K562 (cell line): Measurements from ENCODE around the gene VTCN1. TPM values are rescaled to one million over a fixed set of nuclear protein-coding genes. Genes with fewer than 3 reads are reported as not detected.

Experiments used
- ATAC-seq: fragments of 200-7000 bp; cut with Tn5 transposase; 3 replicates; pipeline ENCODE4 v1.9.1; 2020; ENCODE audit warnings: moderate library complexity
- BruUV-seq: library from RNA; stranded (reverse); fragments of 400-500 nt; replicated peaks from 2 replicates; lab custom pipeline; 2021; lab: Mats Ljungman, UMichigan
- CTCF ChIA-PET: fragments of 300-600 bp; formaldehyde crosslinking; extraction: SDS; loops from one replicate; lab custom pipeline; 2021; ENCODE audit warnings: low intra/inter-chr PET ratio; lab: Yijun Ruan, JAX
- POLR2A ChIA-PET: fragments of 300-600, 350-650 bp; sonication (Branson Sonifier 250); formaldehyde crosslinking; extraction: SDS; loops from one replicate; lab custom pipeline; 2021; ENCODE audit warnings: antibody characterized with exemption, inconsistent platforms; lab: Yijun Ruan, JAX
- DNase-seq, 4 experiments: peaks; one replicate each; pipeline versions ENCODE4 v3.0.0 to v3.0.0-alpha.2; 2011 to 2018; ENCODE audit warnings: low spot score in 3 of 4, mixed read lengths in 3 of 4; ENCODE audit errors: extremely low read depth in 1 of 4
- FAIRE-seq: peaks from 2 replicates; lab custom pipeline; 2011; peaks lifted over from hg19 to GRCh38; lab: Jason Lieb, UNC
- H2AFZ ChIP-seq: 2 replicates; pipeline ENCODE4 v1.6.0; 2011; ENCODE audit warnings: low read depth, low read length, control low read depth, inconsistent platforms
- H3K27ac ChIP-seq: fragments of 200-600 bp; 3 replicates; pipeline ENCODE4 v1.8.0; 2011; ENCODE audit warnings: low read depth, mild to moderate bottlenecking, control low read depth, inconsistent platforms, low read length, moderate library complexity, mixed read lengths; ENCODE audit errors: extremely low read depth
- H3K27me3 ChIP-seq, 2 experiments: fragments of 300-600 bp in 1 of 2; 2 replicates in 1 of 2; 3 replicates in 1 of 2; pipeline versions ENCODE4 v1.6.0 to v1.8.0; 2011; ENCODE audit warnings: inconsistent platforms in 2 of 2, low read length in 2 of 2, mild to moderate bottlenecking in 1 of 2, mixed read lengths in 1 of 2, moderate library complexity in 1 of 2; ENCODE audit not compliant: control insufficient read depth in 2 of 2, insufficient read depth in 2 of 2
- H3K36me3 ChIP-seq: fragments of 300-600 bp; 3 replicates; pipeline ENCODE4 v1.8.0; 2011; ENCODE audit warnings: mild to moderate bottlenecking, low read length, inconsistent platforms; ENCODE audit not compliant: control insufficient read depth, insufficient read depth
- H3K4me1 ChIP-seq, 2 experiments: fragments of 200-600 bp in 1 of 2; replicated peaks in 1 of 2; 2 replicates in 1 of 2; 3 replicates in 1 of 2; pipeline versions ENCODE4 v1.5.1 to v1.8.0; 2011; ENCODE audit warnings: inconsistent platforms in 2 of 2, low read length in 2 of 2, mild to moderate bottlenecking in 1 of 2, mixed read lengths in 1 of 2, moderate library complexity in 1 of 2; ENCODE audit not compliant: control insufficient read depth in 2 of 2, insufficient read depth in 2 of 2
- H3K4me2 ChIP-seq: 2 replicates; pipeline ENCODE4 v1.6.1; 2011; ENCODE audit warnings: low read length, control low read depth, inconsistent platforms, mixed read lengths; ENCODE audit not compliant: insufficient read depth
- H3K4me3 ChIP-seq: fragments of 200-600 bp; sonication (generic), shearing (Covaris generic); 2 replicates; pipeline ENCODE4 v1.5.1; 2016; ENCODE audit warnings: control low read depth, inconsistent platforms
- H3K79me2 ChIP-seq: fragments of 200-600 bp; 3 replicates; pipeline ENCODE4 v1.8.0; 2011; ENCODE audit warnings: low read length, inconsistent platforms; ENCODE audit not compliant: control insufficient read depth, insufficient read depth
- H3K9ac ChIP-seq, 2 experiments: 2 replicates each; pipeline versions ENCODE4 v1.6.0 to v1.6.1; 2011; ENCODE audit warnings: low read depth in 2 of 2, low read length in 2 of 2, control low read depth in 1 of 2, inconsistent platforms in 1 of 2, mild to moderate bottlenecking in 1 of 2, mixed read lengths in 1 of 2; ENCODE audit not compliant: insufficient read depth in 1 of 2
- H3K9me1 ChIP-seq: one replicate; pipeline ENCODE4 v1.6.0; 2011; ENCODE audit warnings: inconsistent platforms, mild to moderate bottlenecking, low read length, moderate library complexity; ENCODE audit not compliant: control insufficient read depth, insufficient read depth
- H3K9me3 ChIP-seq: replicated peaks from 2 replicates; pipeline ENCODE4 v1.5.1; 2011; ENCODE audit warnings: low read depth, low read length, inconsistent platforms; ENCODE audit not compliant: control insufficient read depth, insufficient read depth
- H4K20me1 ChIP-seq: replicated peaks from 2 replicates; pipeline ENCODE4 v1.6.1; 2011; ENCODE audit warnings: low read length, inconsistent platforms, mixed read lengths; ENCODE audit not compliant: control insufficient read depth, insufficient read depth
- BRD9 ChIP-seq: fragments of 450-650 bp; IDR thresholded peaks from 2 replicates; pipeline ENCODE4 v1.6.1; 2018; ENCODE audit warnings: low read depth; ENCODE audit not compliant: partially characterized antibody
- EHMT2 ChIP-seq: fragments of 450-650 bp; IDR thresholded peaks from 2 replicates; pipeline ENCODE4 v1.6.1; 2018; ENCODE audit warnings: antibody characterized with exemption
- ELF4 ChIP-seq: fragments of 450-650 bp; formaldehyde crosslinking; IDR thresholded peaks from 2 replicates; pipeline ENCODE4 v1.4.0; 2022; ENCODE audit warnings: missing genetic modification characterization
- HNRNPH1 ChIP-seq: fragments of 200-400 bp; formaldehyde crosslinking; optimal IDR thresholded peaks from 2 replicates; pipeline ENCODE3; 2017; ENCODE audit warnings: low read depth, mild to moderate bottlenecking, low read length, moderate library complexity
- KAT2B ChIP-seq: IDR thresholded peaks from one replicate; pipeline ENCODE4 v1.6.1; 2012; ENCODE audit warnings: low read depth, mild to moderate bottlenecking, control low read depth, inconsistent platforms, low read length, moderate library complexity
- MECOM ChIP-seq: fragments of 250-450 bp; sonication (Bioruptor Pico); IDR thresholded peaks from 2 replicates; pipeline ENCODE4 v1.8.0; 2022; ENCODE audit warnings: inconsistent platforms
- MTA3 ChIP-seq: fragments of 450-650 bp; formaldehyde crosslinking; IDR thresholded peaks from 2 replicates; pipeline ENCODE4 v1.6.1; 2017; ENCODE audit warnings: mild to moderate bottlenecking, borderline replicate concordance
- SIN3B ChIP-seq: fragments of 450-650 bp; IDR thresholded peaks from 2 replicates; pipeline ENCODE4 v1.6.1; 2017; ENCODE audit warnings: low read depth, mild to moderate bottlenecking, moderate library complexity
- SMARCE1 ChIP-seq: fragments of 450-650 bp; IDR thresholded peaks from 2 replicates; pipeline ENCODE4 v1.7.1; 2016; ENCODE audit warnings: mild to moderate bottlenecking
- SNIP1 ChIP-seq: fragments of 450-650 bp; IDR thresholded peaks from 2 replicates; pipeline ENCODE4 v1.7.1; 2017; ENCODE audit warnings: low read depth, mild to moderate bottlenecking
- SREBF2 ChIP-seq: sonication (generic); formaldehyde crosslinking; IDR thresholded peaks from 2 replicates; pipeline ENCODE4 v1.4.0; 2020; ENCODE audit warnings: mild to moderate bottlenecking, missing genetic modification reagents
- ZBTB33 ChIP-seq: sonication (generic); formaldehyde crosslinking; IDR thresholded peaks from 2 replicates; pipeline ENCODE4 v1.8.1; 2023; ENCODE audit warnings: mild to moderate bottlenecking, missing genetic modification reagents
- ZNF436 ChIP-seq: fragments of 250-450, 450-650 bp; sonication (Bioruptor Pico); formaldehyde crosslinking; IDR thresholded peaks from 2 replicates; pipeline ENCODE4 v1.7.0; 2020; ENCODE audit warnings: mild to moderate bottlenecking
- WGBS: fragments of 100-300 bp; shearing (Covaris generic); methylation state at CpG from one replicate; pipeline ENCODE4 v1.1.6; 2016; ENCODE audit warnings: low coverage, mixed read lengths; ENCODE audit not compliant: insufficient coverage; ENCODE audit errors: missing lambda C conversion rate; 5-methylcytosine and 5-hydroxymethylcytosine counted together
- in situ Hi-C: fragments of 300-500 bp; cut with MboI; formaldehyde crosslinking; loops from 4 replicates; pipeline ENCODE4 v1.15.0; 2018; ENCODE audit warnings: inconsistent platforms, mixed read lengths
- intact Hi-C: fragments of 100-400 bp; cut with micrococcal nuclease; formaldehyde crosslinking; loops from 2 replicates; pipeline ENCODE4 v1.14.2; 2022
- polyA plus RNA-seq, 8 experiments: library from polyadenylated mRNA; depleted of rRNA in 4 of 8; stranded (reverse) in 5 of 8; unstranded in 3 of 8; fragments of >200 nt; fragmentation: Nextera tagmentation in 2 of 8; fragmentation: Illumina TruSeq in 1 of 8; extraction: Ambion mirVana in 2 of 8; extraction: Trizol in 1 of 8; gene quantifications; 2 replicates each; pipeline versions ENCODE4 v1.2.1 to v1.2.3, GENCODE V29; 2011 to 2014; ENCODE audit warnings: inconsistent platforms in 1 of 8, missing spikeins in 1 of 8
- total RNA-seq, 7 experiments: library from RNA; depleted of rRNA in 6 of 7; stranded (reverse); fragments of >200 nt in 6 of 7; fragmentation: Illumina TruSeq in 2 of 7; extraction: Trizol in 2 of 7; gene quantifications; 2 replicates each; pipeline versions ENCODE4 v1.2.1 to v1.2.3, GENCODE V29; 2011 to 2021; ENCODE audit warnings: low replicate concordance in 1 of 7
- TF ChIP-seq, protein P1 (sequence below): fragments of 200-800 bp; sonication (Bioruptor generic); IDR thresholded peaks from 2 replicates; pipeline ENCODE4 v1.6.1; 2017; ENCODE audit warnings: missing genetic modification characterization, missing compliant biosample characterization
- TF ChIP-seq, protein P2 (sequence below): fragments of 250-450 bp; sonication (Bioruptor Pico); IDR thresholded peaks from 2 replicates; pipeline ENCODE4 v1.5.0; 2021; ENCODE audit warnings: mild to moderate bottlenecking, borderline replicate concordance

Gene VTCN1
- total and polyA plus RNA-seq, 9 of the 15 experiments (the other 6 are each of a cell fraction or from before 2014, with no cell fraction given), result not detected

DNA sequence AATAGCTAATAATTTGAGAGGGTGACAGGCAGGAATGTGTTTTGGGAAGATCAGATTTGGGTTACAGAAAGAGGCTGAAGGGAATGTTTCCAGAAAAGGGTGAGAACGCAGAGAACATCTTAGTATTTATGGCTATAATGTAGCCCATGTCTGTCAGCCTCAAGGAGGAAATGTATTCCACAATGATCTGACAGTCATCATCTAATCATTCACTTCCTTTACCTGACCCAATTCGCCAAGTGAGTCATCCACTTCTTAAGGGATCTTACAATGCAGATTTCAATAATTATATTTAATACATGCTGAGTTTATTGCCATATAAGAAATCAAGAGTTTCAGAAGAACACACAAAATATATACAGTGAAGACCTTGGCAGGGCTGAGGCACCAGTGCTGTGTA, 100.0 kb downstream of the VTCN1 start:
- intact Hi-C loops, result no loop called here
- DNase-seq (no peak), FAIRE-seq (no peak), ATAC-seq (no peak)
- Histone ChIP-seq H3K9me3 (0 out of 2 replicates have a peak, but pooled peaks cover 2% of the 10 kb centered on the region), H3K4me1 (peaks cover 0 to 4% of the 10 kb centered on the region in 2 experiments; a peak in 2 of 5 replicates), H3K9ac (no peak overlapping the region), H3K27me3 (no peaks in the 10 kb centered on the region), H3K79me2 (no peaks in the 10 kb centered on the region), H3K36me3 (peaks cover 7% of the 10 kb centered on the region; the same call in 2 of the 3 replicates), H3K4me3 (no peak overlapping the region), H3K9me1 (no peaks in the 10 kb centered on the region), H3K4me2 (no peak overlapping the region), H2AFZ (no peak overlapping the region), H4K20me1 (no peaks in the 10 kb centered on the region), H3K27ac (no peak overlapping the region)
- no TSS peak for BruUV-seq
- in situ Hi-C loops, result no loop called here
- WGBS, result 68% methylated on average over 2 of the region's 2 CpGs
- POLR2A ChIA-PET, result interaction anchor here (1.3 to 2.6 kb wide), 4 partner anchors 9 to 18 kb away, joined by 4 to 12 read pairs (median 9); no protein-coding TSS in a partner anchor
- TF ChIP-seq KAT2B (no peak), SMARCE1 (no peak), BRD9 (no peak), MTA3 (no peak), SREBF2 (CRISPR knock-in tag) (no peak), SNIP1 (no peak), EHMT2 (no peak), MECOM (CRISPR knock-in tag) (no peak), SIN3B (no peak), ELF4 (no peak), ZBTB33 (CRISPR knock-in tag) (no peak), ZNF436 (no peak), HNRNPH1 (no peak)
- TF ChIP-seq, protein P1, sequence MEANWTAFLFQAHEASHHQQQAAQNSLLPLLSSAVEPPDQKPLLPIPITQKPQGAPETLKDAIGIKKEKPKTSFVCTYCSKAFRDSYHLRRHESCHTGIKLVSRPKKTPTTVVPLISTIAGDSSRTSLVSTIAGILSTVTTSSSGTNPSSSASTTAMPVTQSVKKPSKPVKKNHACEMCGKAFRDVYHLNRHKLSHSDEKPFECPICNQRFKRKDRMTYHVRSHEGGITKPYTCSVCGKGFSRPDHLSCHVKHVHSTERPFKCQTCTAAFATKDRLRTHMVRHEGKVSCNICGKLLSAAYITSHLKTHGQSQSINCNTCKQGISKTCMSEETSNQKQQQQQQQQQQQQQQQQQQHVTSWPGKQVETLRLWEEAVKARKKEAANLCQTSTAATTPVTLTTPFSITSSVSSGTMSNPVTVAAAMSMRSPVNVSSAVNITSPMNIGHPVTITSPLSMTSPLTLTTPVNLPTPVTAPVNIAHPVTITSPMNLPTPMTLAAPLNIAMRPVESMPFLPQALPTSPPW (CRISPR knock-in tag), result no peak
- TF ChIP-seq, protein P2, sequence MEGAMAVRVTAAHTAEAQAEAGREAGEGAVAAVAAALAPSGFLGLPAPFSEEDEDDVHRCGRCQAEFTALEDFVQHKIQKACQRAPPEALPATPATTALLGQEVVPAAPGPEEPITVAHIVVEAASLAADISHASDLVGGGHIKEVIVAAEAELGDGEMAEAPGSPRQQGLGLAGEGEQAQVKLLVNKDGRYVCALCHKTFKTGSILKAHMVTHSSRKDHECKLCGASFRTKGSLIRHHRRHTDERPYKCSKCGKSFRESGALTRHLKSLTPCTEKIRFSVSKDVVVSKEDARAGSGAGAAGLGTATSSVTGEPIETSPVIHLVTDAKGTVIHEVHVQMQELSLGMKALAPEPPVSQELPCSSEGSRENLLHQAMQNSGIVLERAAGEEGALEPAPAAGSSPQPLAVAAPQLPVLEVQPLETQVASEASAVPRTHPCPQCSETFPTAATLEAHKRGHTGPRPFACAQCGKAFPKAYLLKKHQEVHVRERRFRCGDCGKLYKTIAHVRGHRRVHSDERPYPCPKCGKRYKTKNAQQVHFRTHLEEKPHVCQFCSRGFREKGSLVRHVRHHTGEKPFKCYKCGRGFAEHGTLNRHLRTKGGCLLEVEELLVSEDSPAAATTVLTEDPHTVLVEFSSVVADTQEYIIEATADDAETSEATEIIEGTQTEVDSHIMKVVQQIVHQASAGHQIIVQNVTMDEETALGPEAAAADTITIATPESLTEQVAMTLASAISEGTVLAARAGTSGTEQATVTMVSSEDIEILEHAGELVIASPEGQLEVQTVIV (CRISPR knock-in tag), result no peak
- CTCF ChIA-PET, result no interaction called here
